Karpas-422 (cell line): ENCODE data around the gene GARIN1A. TPM values are rescaled to one million over a fixed set of nuclear protein-coding genes. Genes with fewer than 3 reads are reported as not detected.

ENCODE experiments used
- DNase-seq: peaks from one replicate; pipeline ENCODE4 v3.0.0-alpha.2; 2015
- H2AFZ ChIP-seq: fragments of 200-600 bp; sonication (generic); 2 replicates; pipeline ENCODE4 v1.6.1; 2014; ENCODE audit warnings: antibody characterized with exemption, low read length, mixed read lengths
- H3K27ac ChIP-seq: fragments of 200-600 bp; sonication (generic); 2 replicates; pipeline ENCODE4 v1.5.1; 2014; ENCODE audit warnings: mild to moderate bottlenecking, low read length, moderate library complexity
- H3K27me3 ChIP-seq: fragments of 200-600 bp; sonication (generic); 2 replicates; pipeline ENCODE4 v1.6.1; 2014; ENCODE audit warnings: low read length, mixed read lengths
- H3K36me3 ChIP-seq: fragments of 200-600 bp; sonication (generic); 2 replicates; pipeline ENCODE4 v1.6.1; 2014; ENCODE audit warnings: low read length, mixed read lengths; ENCODE audit not compliant: insufficient read depth
- H3K4me1 ChIP-seq: fragments of 200-600 bp; sonication (generic); 2 replicates; pipeline ENCODE4 v1.6.1; 2014; ENCODE audit warnings: mild to moderate bottlenecking, low read length, mixed read lengths
- H3K4me2 ChIP-seq: fragments of 200-600 bp; sonication (generic); 2 replicates; pipeline ENCODE4 v1.6.1; 2014; ENCODE audit warnings: low read length, low read depth, mild to moderate bottlenecking; ENCODE audit not compliant: poor library complexity, severe bottlenecking
- H3K4me3 ChIP-seq: fragments of 200-600 bp; sonication (generic); 2 replicates; pipeline ENCODE4 v1.5.1; 2014; ENCODE audit warnings: mild to moderate bottlenecking, antibody characterized with exemption, low read length, mixed read lengths
- H3K79me2 ChIP-seq: fragments of 200-600 bp; sonication (generic); 2 replicates; pipeline ENCODE4 v1.6.1; 2014; ENCODE audit warnings: mild to moderate bottlenecking, low read length, mixed read lengths
- H3K9ac ChIP-seq: fragments of 200-600 bp; sonication (generic); 2 replicates; pipeline ENCODE4 v1.6.0; 2014; ENCODE audit warnings: low read length
- H3K9me2 ChIP-seq: fragments of 200-600 bp; sonication (generic), shearing (Covaris generic); replicated peaks from 2 replicates; pipeline ENCODE4 v1.6.0; 2014; ENCODE audit warnings: mild to moderate bottlenecking, low read length, moderate library complexity; ENCODE audit not compliant: insufficient read depth
- H3K9me3 ChIP-seq: fragments of 300-700, 200-600 bp; sonication (generic); 2 replicates; pipeline ENCODE4 v1.6.1; 2014; ENCODE audit warnings: low read length, mixed read lengths
- H4K20me1 ChIP-seq: fragments of 200-600 bp; sonication (generic); 2 replicates; pipeline ENCODE4 v1.6.1; 2014; ENCODE audit warnings: mild to moderate bottlenecking, antibody characterized with exemption, low read length, low read depth; ENCODE audit not compliant: insufficient read depth
- small RNA-seq: library from RNA; depleted of rRNA; stranded (forward); fragments of <200 nt; gene quantifications from one replicate; pipeline ENCODE3, GENCODE V24; 2014
- total RNA-seq: library from RNA; depleted of rRNA; stranded (reverse); fragments of >200 nt; shearing (Covaris generic); gene quantifications from 2 replicates; pipeline ENCODE4 v1.2.3, GENCODE V29; 2014; ENCODE audit warnings: low replicate concordance; rRNA removed

The GARIN1A gene
- total RNA-seq, 1 experiment from 2014 or later, result 1.8 TPM

- Histone ChIP-seq H2AFZ (no peak overlapping the region), H3K79me2 (no peaks in the 10 kb centered on the region), H3K36me3 (no peaks in the 10 kb centered on the region), H3K9me2 (no peaks in the 10 kb centered on the region), H3K9ac (no peak overlapping the region), H3K4me2 (no peak overlapping the region), H3K27me3 (no peaks in the 10 kb centered on the region), H3K27ac (no peak overlapping the region), H3K9me3 (no peaks in the 10 kb centered on the region), H3K4me1 (no peaks in the 10 kb centered on the region), H3K4me3 (no peak overlapping the region), H4K20me1 (no peaks in the 10 kb centered on the region)
- DNase-seq, result no peak
Measured at GRCh38 chr7:128713794-128714193, 41.7 kb downstream of the GARIN1A start.

- Histone ChIP-seq H3K9ac (no peak overlapping the region), H3K9me3 (no peaks in the 10 kb centered on the region), H3K9me2 (no peaks in the 10 kb centered on the region), H4K20me1 (no peaks in the 10 kb centered on the region), H2AFZ (no peak overlapping the region), H3K27me3 (no peaks in the 10 kb centered on the region), H3K4me2 (no peak overlapping the region), H3K27ac (no peak overlapping the region), H3K79me2 (no peaks in the 10 kb centered on the region), H3K4me1 (no peaks in the 10 kb centered on the region), H3K4me3 (no peak overlapping the region), H3K36me3 (no peaks in the 10 kb centered on the region)
- no peak for DNase-seq
Measured at GRCh38 chr7:128714701-128715495, 42.8 kb downstream of the GARIN1A start.

GRCh38 chr7:128718967-128719642 is 47.0 kb downstream of the GARIN1A start:
- H3K9me2 ChIP-seq, result no peaks in the 10 kb centered on the region
- no peaks in the 10 kb centered on the region for H3K79me2 ChIP-seq
- no peaks in the 10 kb centered on the region for H3K9me3 ChIP-seq
- no peak overlapping the region for H2AFZ ChIP-seq
- H3K27me3 ChIP-seq, result no peaks in the 10 kb centered on the region
- H3K36me3 ChIP-seq, result no peaks in the 10 kb centered on the region
- H4K20me1 ChIP-seq, result no peaks in the 10 kb centered on the region
- no peak overlapping the region for H3K9ac ChIP-seq
- no peak for DNase-seq
- H3K27ac ChIP-seq, result no peak overlapping the region
- H3K4me1 ChIP-seq, result no peaks in the 10 kb centered on the region
- no peak overlapping the region for H3K4me2 ChIP-seq
- no peak overlapping the region for H3K4me3 ChIP-seq

GRCh38 chr7:128721376-128721775 is 49.3 kb downstream of the GARIN1A start:
- Histone ChIP-seq H3K9me3 (no peaks in the 10 kb centered on the region), H3K4me2 (no peak overlapping the region), H2AFZ (no peak overlapping the region), H4K20me1 (no peaks in the 10 kb centered on the region), H3K27me3 (no peaks in the 10 kb centered on the region), H3K36me3 (no peaks in the 10 kb centered on the region), H3K9ac (no peak overlapping the region), H3K27ac (no peak overlapping the region), H3K4me1 (peaks cover 9% of the 10 kb centered on the region), H3K4me3 (no peak overlapping the region), H3K79me2 (no peaks in the 10 kb centered on the region), H3K9me2 (no peaks in the 10 kb centered on the region)
- DNase-seq, result no peak

Small RNA genes lying within 50 kb of the gene (small RNA-seq; reads per million reads assigned to genes)
- gene RNA5SP242 (7.9 reads per million, percentile 88 among the genes with 10 or more reads in this experiment), gene RNA5SP243 (0.99 reads per million, percentile 29 among the genes with 10 or more reads in this experiment), gene RNU6-177P (not detected)

Other genes with a start within 250 kb of the GARIN1A start
- 16.3 and 32.2 TPM in 2 replicates for gene HILPDA, start 216.4 kb upstream of the GARIN1A start, total RNA-seq
- 20.7 and 27.8 TPM in 2 replicates for gene METTL2B, start 195.5 kb upstream of the GARIN1A start, total RNA-seq
- 33.3 and 42.1 TPM in 2 replicates for gene CALU, start 67.1 kb downstream of the GARIN1A start, total RNA-seq
- gene OPN1SW, start 103.5 kb downstream of the GARIN1A start, total RNA-seq, result not detected in 2 replicates
- 25.9 and 32.5 TPM in 2 replicates for gene CCDC136, start 119.7 kb downstream of the GARIN1A start, total RNA-seq
- gene FLNC, start 158.1 kb downstream of the GARIN1A start, total RNA-seq, result not detected in 2 replicates
- gene ATP6V1F, start 190.6 kb downstream of the GARIN1A start, total RNA-seq, result 184 and 208 TPM in 2 replicates
- gene KCP, start 238.4 kb downstream of the GARIN1A start, total RNA-seq, result 1.6 and 11.7 TPM in 2 replicates